CD14-positive monocyte (primary cell): ENCODE results near the gene NPNT. TPM values are rescaled to one million over a fixed set of nuclear protein-coding genes. Genes with fewer than 3 reads are reported as not detected.

ENCODE experiments used
- DNase-seq, 3 donors: peaks; one replicate each; pipeline ENCODE4 v3.0.0-alpha.2; 2011 to 2022
- H2AFZ ChIP-seq: 2 replicates; pipeline ENCODE4 v1.6.0; 2012; ENCODE audit warnings: mild to moderate bottlenecking, low read depth, low read length, inconsistent platforms; ENCODE audit not compliant: insufficient read depth, poor library complexity, severe bottlenecking
- H3K27ac ChIP-seq, 2 donors: 1 replicate in 1 of 2; 2 replicates in 1 of 2; pipeline ENCODE4 v1.5.1; 2012 to 2013; ENCODE audit warnings: low read length in 2 of 2, control low read depth in 1 of 2, inconsistent platforms in 1 of 2, low read depth in 1 of 2, mild to moderate bottlenecking in 1 of 2
- H3K27me3 ChIP-seq, 2 donors: one replicate each; pipeline versions ENCODE4 v1.6.0 to v1.6.1; 2011 to 2013; ENCODE audit warnings: low read length in 2 of 2; ENCODE audit not compliant: control insufficient read depth in 2 of 2, insufficient read depth in 2 of 2
- H3K36me3 ChIP-seq, 2 donors: replicated peaks in 1 of 2; 1 replicate in 1 of 2; 2 replicates in 1 of 2; pipeline versions ENCODE4 v1.5.1 to v1.6.1; 2012 to 2013; ENCODE audit warnings: low read length in 2 of 2, control low read depth in 1 of 2, inconsistent platforms in 1 of 2, mild to moderate bottlenecking in 1 of 2; ENCODE audit not compliant: insufficient read depth in 2 of 2, control insufficient read depth in 1 of 2
- H3K4me1 ChIP-seq, 2 donors: 1 replicate in 1 of 2; 2 replicates in 1 of 2; pipeline versions ENCODE4 v1.5.1 to v1.6.1; 2012 to 2013; ENCODE audit warnings: low read length in 2 of 2, control low read depth in 1 of 2, inconsistent platforms in 1 of 2, mild to moderate bottlenecking in 1 of 2, moderate library complexity in 1 of 2; ENCODE audit not compliant: insufficient read depth in 2 of 2, control insufficient read depth in 1 of 2
- H3K4me2 ChIP-seq: replicated peaks from 2 replicates; pipeline ENCODE3; 2012; ENCODE audit warnings: low read length, moderate library complexity, mild to moderate bottlenecking; ENCODE audit not compliant: poor library complexity, severe bottlenecking; ENCODE audit errors: extremely low read depth
- H3K4me3 ChIP-seq, 3 experiments: fragments of 200-600 bp in 1 of 3; sonication (generic) in 1 of 3; replicated peaks in 1 of 3; 1 replicate in 2 of 3; 2 replicates in 1 of 3; pipeline ENCODE4 v1.5.1; 2011 to 2013; ENCODE audit warnings: low read length in 3 of 3, mild to moderate bottlenecking in 3 of 3, control low read depth in 2 of 3, low read depth in 2 of 3, inconsistent platforms in 1 of 3, moderate library complexity in 1 of 3
- H3K79me2 ChIP-seq: 2 replicates; pipeline ENCODE4 v1.6.0; 2012; ENCODE audit warnings: mild to moderate bottlenecking, control low read depth, inconsistent platforms, low read length, moderate library complexity; ENCODE audit not compliant: insufficient read depth
- H3K9ac ChIP-seq: 2 replicates; pipeline ENCODE4 v1.6.0; 2017; ENCODE audit warnings: low read length, mild to moderate bottlenecking; ENCODE audit not compliant: insufficient read depth, poor library complexity, severe bottlenecking
- H3K9me3 ChIP-seq, 2 donors: replicated peaks in 1 of 2; 1 replicate in 1 of 2; 2 replicates in 1 of 2; pipeline versions ENCODE4 v1.5.1 to v1.6.1; 2012 to 2013; ENCODE audit warnings: low read length in 2 of 2, control low read depth in 1 of 2; ENCODE audit not compliant: control insufficient read depth in 1 of 2, insufficient read depth in 1 of 2
- H4K20me1 ChIP-seq: 2 replicates; pipeline ENCODE4 v1.6.0; 2012; ENCODE audit warnings: mild to moderate bottlenecking, low read length, control low read depth, moderate library complexity; ENCODE audit not compliant: insufficient read depth
- H3K27ac Mint-ChIP-seq, 7 donors: one replicate each; pipeline ENCODE4 v1.8.0; 2020; ENCODE audit warnings: mild to moderate bottlenecking in 7 of 7, mixed read lengths in 7 of 7, moderate library complexity in 6 of 7, inconsistent platforms in 2 of 7
- H3K27me3 Mint-ChIP-seq, 3 donors: one replicate each; pipeline ENCODE4 v1.8.0; 2021 to 2022; ENCODE audit warnings: low read depth in 3 of 3, mild to moderate bottlenecking in 3 of 3, mixed read lengths in 3 of 3, moderate library complexity in 3 of 3, inconsistent platforms in 1 of 3
- H3K36me3 Mint-ChIP-seq, 2 donors: one replicate each; pipeline ENCODE4 v1.8.0; 2020; ENCODE audit warnings: mixed read lengths in 2 of 2, inconsistent platforms in 1 of 2, mild to moderate bottlenecking in 1 of 2
- H3K4me1 Mint-ChIP-seq: one replicate; pipeline ENCODE4 v1.8.0; 2020; ENCODE audit warnings: mild to moderate bottlenecking, mixed read lengths
- H3K4me3 Mint-ChIP-seq, 2 donors: one replicate each; pipeline ENCODE4 v1.8.0; 2020; ENCODE audit warnings: mild to moderate bottlenecking in 2 of 2, mixed read lengths in 2 of 2, moderate library complexity in 1 of 2
- H3K9me3 Mint-ChIP-seq, 7 donors: one replicate each; pipeline ENCODE4 v1.8.0; 2020 to 2022; ENCODE audit warnings: mixed read lengths in 7 of 7, mild to moderate bottlenecking in 6 of 7, moderate library complexity in 6 of 7, inconsistent platforms in 2 of 7
- CTCF ChIP-seq: fragments of 200-600 bp; IDR thresholded peaks from one replicate; pipeline ENCODE4 v1.8.0; 2022; ENCODE audit warnings: antibody characterized with exemption, mild to moderate bottlenecking
- WGBS: methylation state at CpG from one replicate; pipeline ENCODE4 v1.1.5; 2013; ENCODE audit warnings: missing lambda C conversion rate; ENCODE audit not compliant: insufficient coverage; 5-methylcytosine and 5-hydroxymethylcytosine counted together
- intact Hi-C, 2 donors: fragments of 100-400 bp; cut with micrococcal nuclease; formaldehyde crosslinking; loops; one replicate each; pipeline versions ENCODE4 v1.15.0 to v1.15.1; 2023
- polyA plus RNA-seq, 3 donors: library from polyadenylated mRNA; depleted of rRNA in 1 of 3; unstranded in 2 of 3; stranded (reverse) in 1 of 3; fragments of 300-500 nt in 2 of 3; fragments of >200 nt in 1 of 3; fragmentation: Illumina TruSeq in 2 of 3; gene quantifications; 1 replicate in 2 of 3; 2 replicates in 1 of 3; pipeline ENCODE4 v1.2.3, GENCODE V29; 2012 to 2021

NPNT gene
- polyA plus RNA-seq, 3 donors = not detected

DNA sequence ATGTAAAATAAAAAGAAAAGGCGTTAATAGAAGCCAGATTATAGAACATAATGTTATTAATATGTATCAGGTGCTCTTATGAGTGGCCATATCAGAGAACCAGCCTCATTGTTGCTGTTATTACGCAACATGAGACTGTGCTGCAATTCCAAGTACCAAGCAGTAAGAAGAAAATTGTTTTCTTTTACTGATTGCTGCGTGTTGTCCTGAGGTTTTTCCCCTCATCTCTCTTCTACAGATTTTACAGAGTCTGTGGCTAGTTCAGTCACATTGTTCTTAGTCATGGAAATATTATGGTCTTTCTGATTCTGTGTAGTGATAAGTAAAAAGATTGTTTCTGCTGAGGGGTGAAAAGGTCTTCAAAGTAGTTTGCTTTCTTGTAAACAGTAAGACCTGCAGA is 55.9 kb downstream of the NPNT start:
- Mint-ChIP-seq H3K4me3 (no peak overlapping the region), H3K4me1 (no peaks in the 10 kb centered on the region)

DNA sequence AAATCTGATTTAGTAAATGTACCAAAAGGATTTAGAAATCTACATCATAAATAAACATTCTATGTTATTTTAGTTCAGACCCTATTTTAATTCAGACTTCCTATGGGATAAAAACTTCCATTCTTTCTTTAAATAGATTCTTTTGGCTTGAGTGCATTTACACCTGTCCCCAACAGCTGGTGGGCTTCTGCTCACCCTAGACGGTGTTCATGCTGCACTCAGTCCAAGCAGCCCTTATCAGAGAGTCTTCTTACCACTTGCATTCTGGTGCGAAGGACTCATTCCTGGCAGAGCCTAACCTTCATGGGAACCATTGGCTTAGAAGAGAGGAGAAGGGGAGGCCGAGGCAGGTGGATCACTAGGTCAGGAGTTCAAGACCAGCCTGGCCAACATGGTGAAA is 57.3 kb downstream of the NPNT start:
- no peaks in the 10 kb centered on the region for H3K79me2 ChIP-seq
- intact Hi-C loops = no loop called here
- no peak overlapping the region for H3K4me3 ChIP-seq
- Mint-ChIP-seq H3K36me3 (no peaks in the 10 kb centered on the region), H3K9me3 (peaks cover 0 to 1% (median 0%) of the 10 kb centered on the region in 7 donors), H3K4me3 (no peak overlapping the region), H3K27ac (no peak overlapping the region), H3K4me1 (no peaks in the 10 kb centered on the region), H3K27me3 (peaks cover 2 to 3% (median 2%) of the 10 kb centered on the region in 3 donors)
- DNase-seq = no peak
- no peaks in the 10 kb centered on the region for H3K9me3 ChIP-seq
- H3K4me2 ChIP-seq = no peak overlapping the region
- no peak for TF ChIP-seq CTCF
- no peaks in the 10 kb centered on the region for H3K27me3 ChIP-seq
- no peaks in the 10 kb centered on the region for H4K20me1 ChIP-seq
- no peak overlapping the region for H3K9ac ChIP-seq
- no peak overlapping the region for H2AFZ ChIP-seq
- no peak overlapping the region for H3K27ac ChIP-seq
- no peaks in the 10 kb centered on the region for H3K4me1 ChIP-seq
- WGBS = no CpG with 5 or more reads among the region's 3 CpGs
- no peaks in the 10 kb centered on the region for H3K36me3 ChIP-seq

More for the DNA sequence above, 55.9 kb downstream of the NPNT start:
- intact Hi-C loops = no loop called here
- Mint-ChIP-seq H3K36me3 (no peaks in the 10 kb centered on the region), H3K9me3 (peaks cover 1 to 6% (median 4%) of the 10 kb centered on the region in 7 donors), H3K27ac (no peak overlapping the region), H3K27me3 (peaks cover 3% of the 10 kb centered on the region in 3 donors)
- no peak for TF ChIP-seq CTCF
- no peaks in the 10 kb centered on the region for H3K9me3 ChIP-seq
- H4K20me1 ChIP-seq = no peaks in the 10 kb centered on the region
- 80% methylated on average over 1 of the region's 3 CpGs for WGBS
- DNase-seq = no peak
- no peaks in the 10 kb centered on the region for H3K36me3 ChIP-seq
- H3K4me2 ChIP-seq = no peak overlapping the region
- H3K9ac ChIP-seq = no peak overlapping the region
- no peak overlapping the region for H3K27ac ChIP-seq
- H3K4me1 ChIP-seq = no peaks in the 10 kb centered on the region
- H2AFZ ChIP-seq = no peak overlapping the region
- H3K27me3 ChIP-seq = no peaks in the 10 kb centered on the region
- H3K79me2 ChIP-seq = no peaks in the 10 kb centered on the region
- no peak overlapping the region for H3K4me3 ChIP-seq
